ENCODE data around the gene OCA2.
"Not testable (repeated sequence)": the region's sequence is repeated elsewhere in the genome, so short reads cannot be mapped to it uniquely, and the experiment has no call there.

The OCA2 gene

DNA sequence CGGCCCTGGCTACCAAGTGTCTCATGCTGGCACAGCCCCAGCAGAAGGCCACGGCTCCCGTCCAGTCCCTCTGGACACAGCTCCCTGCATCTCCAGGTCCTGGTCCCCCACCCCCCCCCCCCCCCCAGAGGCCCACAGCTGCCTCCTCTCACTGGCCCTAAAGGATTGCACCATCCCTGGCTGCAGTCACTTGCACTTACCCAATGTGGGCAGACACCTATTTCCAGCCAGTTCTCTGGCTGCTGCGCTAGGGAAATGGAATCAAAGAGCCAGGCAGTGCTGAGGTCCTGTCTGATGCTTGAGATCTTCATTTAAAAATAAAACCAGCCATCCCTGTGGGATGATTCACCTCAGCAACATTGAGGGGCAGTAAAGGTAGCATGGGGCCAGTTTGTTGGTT lies 346.4 kb downstream of the OCA2 start:
- no peak for DNase-seq

DNA sequence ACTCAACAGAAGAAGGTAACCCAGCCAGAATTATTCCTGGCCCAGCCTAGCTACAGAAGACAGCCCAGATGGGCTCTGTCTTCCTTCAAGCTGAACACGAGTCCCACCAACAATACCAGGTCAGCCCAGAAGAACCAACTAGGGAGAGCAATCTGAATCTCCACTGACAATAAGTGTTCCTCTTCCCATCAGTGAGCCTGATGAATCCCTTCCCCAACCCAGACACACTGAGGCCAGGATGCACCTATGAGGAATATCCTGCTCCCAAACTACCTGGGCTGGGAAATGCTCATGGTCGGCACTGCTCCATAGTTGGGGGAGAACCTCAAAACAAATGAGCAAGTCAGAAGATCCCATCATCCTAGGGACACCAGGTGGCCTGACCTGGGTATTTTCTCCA lies 351.1 kb downstream of the OCA2 start:
- DNase-seq, result no peak

GRCh38 chr15:27746401-27746955 lies 352.6 kb downstream of the OCA2 start:
- no peak for DNase-seq

DNA sequence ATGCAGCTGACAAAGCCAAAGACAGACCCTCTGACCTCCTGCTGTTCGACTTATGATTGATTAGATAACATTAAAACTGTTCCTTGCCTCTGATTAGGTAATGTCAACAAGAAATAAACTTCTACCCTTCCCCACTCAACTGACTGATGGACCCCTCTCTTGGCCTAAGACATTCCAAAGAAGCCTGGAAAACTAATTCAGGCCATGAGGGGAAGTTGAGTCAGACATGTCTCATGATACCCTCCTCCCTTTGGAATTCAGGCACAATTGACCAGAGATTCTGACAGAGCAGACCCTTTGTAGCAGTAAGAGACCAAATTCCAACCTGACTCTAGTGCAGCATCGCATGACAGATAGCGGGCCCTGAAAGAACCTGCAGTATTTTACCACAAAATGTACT lies 354.5 kb downstream of the OCA2 start:
- DNase-seq, result no peak

GRCh38 chr15:27743638-27744037 lies 355.5 kb downstream of the OCA2 start:
- no peak for DNase-seq

- no peak for DNase-seq
Measured at GRCh38 chr15:27742751-27743477, 356.2 kb downstream of the OCA2 start.

GRCh38 chr15:27741226-27741860 lies 357.8 kb downstream of the OCA2 start:
- no peak for DNase-seq

DNA sequence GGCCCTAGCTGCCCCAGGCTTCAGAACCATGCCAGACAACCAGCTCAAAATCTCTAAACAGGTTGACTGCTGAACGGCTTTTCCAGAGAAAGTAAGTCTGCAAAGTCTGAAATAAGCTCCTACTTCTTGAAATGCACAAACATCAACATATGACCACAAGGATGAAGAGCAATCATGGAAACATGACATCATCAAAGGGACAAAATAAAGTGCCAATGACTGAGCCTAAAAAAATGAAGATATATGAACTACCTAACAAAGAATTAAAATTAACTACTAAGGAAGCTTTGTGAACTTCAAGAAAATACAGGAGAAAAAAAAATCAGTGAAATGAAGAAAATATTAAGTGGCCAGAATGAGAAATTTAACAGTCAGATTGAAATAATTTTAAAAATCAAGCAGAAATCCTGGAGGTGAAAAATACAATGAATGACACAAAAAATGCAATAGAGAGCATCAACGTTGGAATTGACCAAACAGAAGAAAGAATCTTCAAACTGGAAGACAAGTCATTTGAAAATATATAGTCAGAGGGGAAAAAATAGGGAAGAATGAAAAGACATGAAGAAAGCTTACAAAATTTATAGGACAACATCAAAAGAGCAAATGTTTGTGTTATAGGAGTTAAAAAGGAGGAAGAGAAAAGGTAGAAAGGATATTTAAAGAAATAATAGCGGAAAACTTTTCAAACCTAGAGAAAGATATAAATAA lies 364.2 kb downstream of the OCA2 start:
- no peak for DNase-seq

GRCh38 chr15:27731776-27732175 lies 367.3 kb downstream of the OCA2 start:
- DNase-seq, result no peak

GRCh38 chr15:27730868-27731267 lies 368.2 kb downstream of the OCA2 start:
- DNase-seq, result no peak

DNA sequence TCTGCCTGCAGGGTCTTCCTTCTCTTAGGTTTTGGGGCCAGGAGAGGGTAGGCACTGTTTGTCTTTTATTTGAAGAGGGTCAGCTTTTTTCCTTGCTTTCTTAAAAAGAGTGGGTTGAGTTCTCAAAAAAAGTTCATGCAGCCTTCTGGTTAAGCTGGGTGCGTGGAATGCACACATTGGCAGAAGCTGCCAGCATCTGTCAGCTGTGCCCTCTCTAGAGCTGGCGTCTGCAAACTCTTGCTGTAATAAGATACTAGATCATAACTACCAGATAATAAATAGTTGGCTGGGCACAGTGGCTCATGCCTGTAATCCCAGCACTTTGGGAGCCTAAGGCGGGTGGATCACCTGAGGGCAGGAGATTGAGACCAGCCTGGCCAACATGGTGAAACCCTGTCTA lies 373.4 kb downstream of the OCA2 start:
- DNase-seq, result no peak

DNA sequence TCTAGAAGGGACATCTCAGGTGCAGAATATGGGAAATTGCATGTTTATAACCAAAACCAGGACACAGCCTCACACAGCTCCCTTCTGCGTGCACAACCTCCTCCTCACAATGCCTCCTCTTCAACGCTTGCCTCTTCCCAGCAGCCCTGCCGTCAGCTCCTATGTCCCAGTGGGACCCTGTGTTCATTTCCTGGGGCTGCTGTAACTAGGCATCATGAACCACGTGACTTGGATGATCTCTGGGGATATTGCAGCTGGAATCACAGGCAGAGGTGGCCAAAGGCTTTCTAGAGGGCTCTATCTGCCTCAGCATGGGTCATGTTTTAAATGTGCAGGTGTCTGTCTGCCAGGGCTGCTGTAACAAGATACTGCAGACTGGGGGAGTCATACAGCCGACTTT lies 375.3 kb downstream of the OCA2 start:
- no peak for DNase-seq

DNA sequence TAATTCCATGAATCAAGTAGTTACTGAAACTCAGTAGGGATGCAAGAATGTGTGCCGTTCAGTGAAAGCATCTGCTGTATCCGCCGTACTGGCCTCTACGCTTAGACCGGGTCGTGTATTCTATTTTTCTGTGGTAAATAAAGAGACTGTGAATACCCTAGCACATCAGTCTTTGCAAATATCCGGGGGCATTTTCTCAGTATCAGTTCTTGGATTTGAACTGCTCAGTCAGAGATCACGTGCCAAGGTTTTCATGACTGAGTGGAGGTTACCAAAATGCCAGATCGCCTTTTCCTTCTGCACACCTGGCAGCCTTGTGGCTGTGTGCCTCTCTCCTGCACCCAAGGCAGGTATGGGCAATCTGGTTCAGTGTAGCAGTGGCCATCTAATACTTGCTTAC lies 377.0 kb downstream of the OCA2 start:
- no peak for DNase-seq

- DNase-seq, result no peak
Measured at GRCh38 chr15:27714675-27715074, 384.4 kb downstream of the OCA2 start.

DNA sequence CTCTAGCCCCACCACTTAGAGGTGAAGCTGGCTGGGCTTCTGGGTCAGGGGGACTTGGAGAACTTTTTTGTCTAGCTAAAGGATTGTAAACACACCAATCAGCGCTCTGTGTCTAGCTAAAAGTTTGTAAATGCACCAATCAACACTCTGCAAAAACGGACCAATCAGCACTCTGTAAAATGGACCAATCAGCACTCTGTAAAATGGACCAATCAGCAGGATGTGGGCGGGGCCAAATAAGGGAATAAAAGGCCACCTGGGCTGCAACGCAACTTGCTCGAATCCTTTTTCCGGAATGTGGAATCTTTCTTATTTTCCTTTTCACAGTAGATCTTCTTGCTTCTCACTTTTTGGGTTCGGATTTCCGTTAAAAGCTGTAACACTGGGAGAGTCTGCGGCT lies 385.3 kb downstream of the OCA2 start:
- DNase-seq, result not testable (repeated sequence)

- DNase-seq, result no peak
Measured at GRCh38 chr15:27707257-27707656, 391.9 kb downstream of the OCA2 start.

DNA sequence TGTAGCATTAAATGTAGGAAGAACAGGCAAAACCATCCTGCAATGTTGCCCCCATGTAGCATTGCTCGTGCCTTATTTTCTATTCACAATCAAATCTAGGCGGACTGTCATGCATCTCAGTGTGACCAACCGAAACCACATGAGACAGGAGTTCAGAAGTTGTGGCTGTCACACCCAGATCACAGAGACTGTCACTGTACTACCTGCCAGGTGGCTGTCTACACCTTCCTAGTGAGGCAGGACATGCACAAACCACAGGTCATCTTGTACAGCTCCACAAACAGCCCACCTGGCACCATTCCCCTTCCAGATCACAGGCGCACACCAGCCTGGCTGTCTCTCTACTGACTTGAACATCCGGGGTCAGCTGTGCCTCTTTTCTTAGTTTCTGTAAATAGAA lies 392.8 kb downstream of the OCA2 start:
- DNase-seq, result no peak

GRCh38 chr15:27705056-27705455 lies 394.1 kb downstream of the OCA2 start:
- no peak for DNase-seq

All from AML-193 (cell line).